GF-D8 (cell line): Measurements from ENCODE around the gene PI16.
"Not testable (repeated sequence)": the region's sequence is repeated elsewhere in the genome, so short reads cannot be mapped to it uniquely, and the experiment has no call there.

Experiments used
- DNase-seq: peaks from one replicate; lab custom pipeline; 2025; lab: John Stamatoyannopoulos, UW

The PI16 gene

DNA sequence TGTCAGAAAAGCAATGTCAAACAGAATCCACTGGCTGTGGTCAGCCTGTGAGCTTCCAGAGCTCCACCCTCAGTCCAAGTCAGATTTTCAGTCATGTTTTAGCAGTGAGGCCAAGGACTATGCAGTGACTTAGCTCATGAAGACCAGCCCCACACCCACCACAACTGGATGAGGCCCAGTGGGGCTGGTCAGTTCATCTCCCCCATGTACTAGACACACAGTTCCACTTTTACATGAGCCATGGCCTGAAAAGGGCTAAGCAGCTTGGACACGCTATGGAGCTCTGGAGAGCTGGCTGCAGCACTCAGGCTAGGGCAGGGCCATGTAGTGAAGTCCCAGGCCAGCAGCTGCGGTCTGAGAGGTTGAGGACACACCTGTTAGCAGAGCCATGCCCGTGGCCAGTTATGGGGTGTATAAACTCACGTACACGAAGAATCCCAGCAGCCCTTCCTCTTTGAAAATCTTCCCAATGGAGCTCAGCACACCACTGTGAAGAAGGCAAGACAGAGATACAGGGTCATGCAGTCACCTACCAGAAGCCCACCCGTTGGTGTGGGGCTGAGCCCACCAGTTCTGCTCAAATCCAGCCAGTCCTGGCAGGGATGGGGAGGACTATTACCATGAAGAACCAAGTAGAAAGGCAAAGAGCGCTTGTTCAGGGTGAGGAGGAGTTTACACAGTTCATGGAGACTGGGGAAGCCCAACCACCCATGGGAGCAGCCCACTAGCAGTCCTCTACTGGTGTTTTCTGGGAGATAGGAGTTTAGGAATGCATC, 20.9 kb downstream of the PI16 start:
- DNase-seq = no peak

DNA sequence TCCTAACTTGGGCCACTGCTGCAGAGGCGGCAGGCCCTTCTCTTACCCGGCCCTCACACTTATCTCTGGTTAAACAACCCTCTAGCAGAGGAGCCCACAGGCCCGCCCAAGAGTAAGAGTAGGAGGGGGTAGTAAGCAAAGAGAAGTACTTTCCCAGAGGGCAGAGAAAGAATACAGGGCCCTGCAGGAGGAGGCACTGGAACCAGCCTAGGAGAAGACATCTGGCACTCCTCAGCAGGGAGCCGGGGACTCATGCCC, 21.4 kb downstream of the PI16 start:
- no peak for DNase-seq

DNA sequence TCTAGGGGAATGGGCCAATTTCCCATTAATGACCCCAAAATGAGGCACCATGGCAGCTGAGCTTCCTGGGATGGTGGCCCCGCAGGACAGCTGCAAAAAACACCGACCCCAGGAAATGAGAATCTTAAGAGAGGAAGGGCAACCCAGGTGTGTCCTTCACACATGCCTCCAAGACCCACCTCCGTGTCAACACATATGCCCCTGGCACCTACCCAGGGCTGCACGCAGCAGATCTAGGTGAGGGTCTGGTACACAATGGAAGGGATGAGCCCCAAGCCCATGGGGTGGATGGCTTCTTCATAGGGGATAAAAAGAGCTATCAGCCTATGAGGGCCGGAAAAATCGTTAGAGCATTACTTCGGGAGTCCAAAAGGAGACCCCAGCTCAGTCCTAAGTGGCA, 22.0 kb downstream of the PI16 start:
- DNase-seq = no peak

DNA sequence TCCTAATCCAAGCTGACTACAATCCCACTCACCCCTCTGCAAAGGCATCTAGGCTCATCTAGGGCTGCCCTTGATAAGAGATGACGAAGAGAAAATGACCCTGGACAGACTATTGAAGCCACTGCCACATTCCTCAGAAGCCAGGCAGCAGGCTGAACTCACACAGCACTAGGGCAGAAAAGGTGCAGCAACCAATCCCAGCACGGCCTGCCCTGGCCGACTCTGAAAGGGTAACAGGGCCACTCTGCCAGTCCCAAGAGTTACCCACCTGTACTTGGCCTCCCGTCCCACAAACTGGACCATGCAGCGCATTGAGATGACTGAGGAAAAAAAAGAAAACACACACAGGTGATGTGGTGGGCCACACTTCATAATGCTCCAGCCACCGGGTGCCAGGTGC, 22.4 kb downstream of the PI16 start:
- DNase-seq = no peak

DNA sequence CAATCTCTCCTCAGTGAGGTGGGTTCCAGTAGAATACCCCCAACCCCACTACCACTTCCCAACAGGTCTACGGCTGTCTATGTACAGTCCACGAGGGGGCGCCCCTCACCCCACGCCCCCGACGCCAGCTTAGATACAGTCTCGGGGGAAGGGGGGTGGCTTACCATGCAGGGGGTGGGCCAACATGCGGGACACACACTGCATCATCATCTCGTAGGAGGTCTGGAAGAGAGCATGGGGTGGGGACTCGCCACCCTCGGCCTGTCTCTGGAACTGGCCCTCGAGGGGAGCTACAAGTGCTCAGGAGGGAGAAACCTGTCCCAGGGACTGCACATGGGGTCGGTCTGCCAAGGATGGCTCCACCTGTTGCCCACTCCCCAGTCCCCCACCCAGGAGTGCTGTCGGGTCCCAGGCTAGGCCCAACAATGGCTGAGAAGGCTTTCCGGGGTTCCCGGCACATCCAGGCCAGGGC, 23.0 kb downstream of the PI16 start:
- no peak for DNase-seq

DNA sequence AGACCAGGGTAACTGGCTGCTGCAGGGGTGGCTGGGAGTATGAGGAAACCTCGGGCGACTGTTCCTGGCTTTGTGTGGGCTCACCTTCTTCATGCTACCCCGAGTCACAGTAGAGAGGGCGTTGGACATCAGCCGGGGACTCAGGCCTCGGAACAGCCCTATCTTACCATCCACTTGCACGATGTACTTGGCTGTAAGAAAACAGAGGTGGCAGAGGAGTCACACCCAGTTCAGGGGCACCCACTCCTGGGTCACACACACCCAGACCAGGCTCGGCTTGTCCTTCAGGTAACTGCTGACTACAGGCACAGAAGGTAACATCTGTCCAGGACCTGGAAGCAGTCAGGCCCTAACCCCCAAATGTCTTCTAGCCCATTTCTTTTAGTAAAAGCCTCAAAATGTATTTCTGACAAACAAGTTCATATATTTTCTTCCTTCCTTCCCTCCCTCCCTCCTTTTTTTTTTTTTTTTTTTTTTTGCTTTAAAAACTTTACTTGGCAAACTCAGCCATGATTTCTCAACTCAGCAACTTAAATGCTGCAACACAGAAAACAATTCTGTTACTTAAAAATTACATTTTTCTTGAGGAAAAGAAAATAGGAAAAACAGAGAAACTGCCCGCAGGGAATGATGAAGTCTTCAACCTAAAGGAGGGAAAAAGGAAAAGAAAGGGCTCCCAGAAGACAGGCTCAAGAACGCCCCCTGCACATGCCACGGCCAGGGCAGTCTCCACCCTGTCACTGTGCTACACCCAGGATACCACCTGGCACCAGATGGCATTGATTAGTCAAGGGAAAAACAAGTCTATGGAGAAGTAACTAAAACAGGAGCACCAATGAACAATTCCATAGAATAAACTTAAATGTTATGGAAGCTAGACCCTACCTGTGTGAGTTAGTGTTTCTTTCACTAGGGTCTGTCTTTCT, 24.1 kb downstream of the PI16 start:
- no peak for DNase-seq

DNA sequence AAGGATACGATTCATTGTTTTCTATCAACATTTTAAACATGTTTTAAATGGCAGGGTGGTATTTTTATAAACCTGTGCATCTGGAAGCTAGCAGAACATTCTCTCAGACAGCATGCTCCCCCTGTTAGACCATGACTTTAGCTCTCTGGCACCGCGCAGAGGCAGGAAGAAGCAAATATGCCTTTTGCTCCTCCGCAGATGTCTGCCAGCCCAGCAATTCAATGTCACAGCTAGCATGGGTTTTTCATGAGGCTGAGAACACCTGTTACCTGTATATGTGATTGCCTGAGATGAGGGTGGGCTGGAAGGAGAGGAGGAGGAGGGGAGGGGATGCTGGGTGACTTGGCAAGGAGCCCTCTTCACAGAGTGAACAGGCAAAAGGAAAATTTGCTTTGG, 24.8 kb downstream of the PI16 start:
- no peak for DNase-seq

DNA sequence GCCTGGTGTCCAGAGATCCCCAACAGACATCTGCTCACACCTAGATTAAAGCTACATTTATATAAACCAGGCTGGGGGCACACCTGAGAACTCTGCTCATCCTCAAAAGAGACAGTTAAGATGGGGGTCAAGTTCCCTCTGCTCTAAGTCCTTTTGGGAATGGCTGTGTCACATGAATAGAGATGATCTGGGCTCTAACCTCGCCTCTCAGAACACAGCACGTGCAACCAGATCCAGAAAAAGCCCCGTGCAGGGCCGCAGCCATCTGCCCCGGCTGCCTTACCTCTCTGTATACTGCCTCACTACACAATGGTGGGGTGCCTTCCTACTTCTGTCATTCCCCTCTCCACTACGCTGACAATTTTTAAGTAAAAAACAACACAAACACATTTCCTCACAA, 25.6 kb downstream of the PI16 start:
- no peak for DNase-seq

DNA sequence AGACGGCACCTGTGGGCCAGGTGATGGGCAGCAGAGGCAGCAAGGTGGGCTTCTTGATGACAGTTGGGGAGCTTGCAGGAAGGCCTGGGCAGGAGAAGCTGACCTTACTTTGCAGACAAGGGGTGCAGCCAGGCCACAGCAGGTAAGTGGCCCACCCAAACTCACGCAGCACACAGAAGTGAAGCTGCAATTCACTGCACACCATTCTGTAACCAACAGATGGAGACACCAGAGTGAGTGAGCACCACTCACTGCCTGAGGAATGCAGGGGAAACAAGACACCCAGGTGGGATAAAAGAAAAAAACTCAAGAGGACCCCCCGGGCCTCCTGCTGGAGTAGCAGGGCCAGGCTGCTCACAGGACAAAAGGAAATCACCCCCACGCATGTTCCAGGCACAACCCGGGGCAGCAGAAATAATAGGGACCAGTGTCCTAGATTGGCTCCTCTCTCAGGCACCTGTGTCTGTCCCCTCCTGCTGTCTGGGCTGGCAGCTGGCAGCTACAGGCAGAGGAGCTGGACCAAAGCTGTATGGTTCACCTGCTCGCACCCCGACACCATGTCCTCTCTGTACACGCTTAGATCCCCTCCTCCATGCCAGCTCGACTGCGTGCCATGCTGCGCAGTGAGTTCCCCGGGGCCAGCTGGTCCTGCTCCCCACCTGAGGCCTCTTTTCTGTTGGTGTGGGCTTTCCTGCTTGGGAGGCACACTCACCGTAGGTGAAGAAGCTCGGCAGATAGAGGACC, 26.5 kb downstream of the PI16 start:
- DNase-seq = no peak

DNA sequence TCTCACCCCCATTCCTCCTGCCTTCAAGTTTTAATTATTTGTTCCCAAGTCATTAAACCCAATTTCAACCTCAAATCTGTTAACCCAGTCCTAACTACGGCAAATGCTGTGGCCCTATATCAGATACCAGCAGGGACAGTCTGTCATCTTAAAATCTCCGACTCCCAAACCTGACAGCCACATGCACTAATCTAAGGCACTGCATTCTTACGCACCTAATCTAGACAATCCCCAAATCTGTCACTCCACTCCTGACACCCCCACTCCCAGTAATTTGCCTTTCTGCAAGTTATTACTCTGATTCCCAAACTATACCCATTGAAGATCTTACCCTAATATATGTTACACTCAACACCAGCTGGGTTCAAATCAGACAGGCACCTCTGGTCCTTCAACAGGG, 29.0 kb downstream of the PI16 start:
- DNase-seq = no peak

DNA sequence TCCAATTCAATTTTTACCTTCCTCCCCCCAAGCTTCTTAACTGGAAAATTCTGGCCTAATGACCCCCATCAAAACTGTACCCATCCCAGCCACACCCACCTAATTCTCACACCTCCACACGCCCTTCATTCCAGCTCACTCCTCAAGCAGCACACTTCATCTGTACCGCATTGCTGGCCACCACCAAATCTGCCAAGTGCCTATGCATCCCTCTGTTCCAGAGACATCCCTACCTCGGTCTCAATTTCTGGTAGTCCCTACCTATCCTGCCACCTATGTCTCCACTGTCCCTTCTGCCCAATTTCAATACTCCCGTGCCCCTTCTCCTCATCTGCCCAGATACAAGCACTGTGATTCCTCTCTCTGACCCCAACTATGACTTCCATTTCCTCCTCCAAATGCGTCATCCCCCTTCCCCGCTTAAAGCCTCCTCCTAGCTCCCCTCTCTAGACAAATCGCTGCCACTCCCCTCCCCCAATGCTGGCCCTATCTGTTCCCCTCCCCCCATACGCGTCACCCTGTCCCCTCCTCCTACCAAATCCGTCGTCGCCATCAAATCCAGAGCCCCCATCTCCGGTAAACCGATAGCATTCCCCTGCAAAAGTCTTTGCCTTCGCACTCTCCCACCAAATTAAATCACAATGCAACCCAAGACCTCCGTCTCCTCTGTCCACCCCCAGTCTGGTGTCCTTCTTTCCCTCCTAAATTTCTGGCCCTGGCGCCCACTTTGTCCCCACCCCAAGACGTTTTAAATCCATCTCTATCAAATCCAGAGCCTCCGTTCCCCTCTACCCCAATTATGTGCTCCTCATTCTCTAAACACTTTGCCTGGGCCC, 30.3 kb downstream of the PI16 start:
- DNase-seq = no peak

DNA sequence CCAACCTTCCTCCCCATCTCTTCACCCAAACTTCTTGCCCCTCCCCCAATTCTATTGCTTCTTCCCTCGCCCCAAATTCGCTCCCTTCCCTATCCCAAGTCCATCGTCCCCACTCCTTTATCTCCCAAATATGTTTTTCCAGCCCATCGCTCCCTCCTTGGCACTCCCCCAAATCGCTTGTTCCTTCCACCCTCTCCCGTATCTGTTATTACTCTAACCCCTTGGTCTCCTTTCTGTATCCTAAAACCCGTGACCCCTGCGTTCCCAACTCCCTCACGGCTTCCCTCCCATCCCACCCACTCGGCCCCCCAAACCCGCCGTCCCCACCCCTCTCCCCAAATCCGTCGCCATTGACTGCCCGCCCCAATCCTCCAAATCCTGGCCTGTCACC, 30.9 kb downstream of the PI16 start:
- DNase-seq = no peak

DNA sequence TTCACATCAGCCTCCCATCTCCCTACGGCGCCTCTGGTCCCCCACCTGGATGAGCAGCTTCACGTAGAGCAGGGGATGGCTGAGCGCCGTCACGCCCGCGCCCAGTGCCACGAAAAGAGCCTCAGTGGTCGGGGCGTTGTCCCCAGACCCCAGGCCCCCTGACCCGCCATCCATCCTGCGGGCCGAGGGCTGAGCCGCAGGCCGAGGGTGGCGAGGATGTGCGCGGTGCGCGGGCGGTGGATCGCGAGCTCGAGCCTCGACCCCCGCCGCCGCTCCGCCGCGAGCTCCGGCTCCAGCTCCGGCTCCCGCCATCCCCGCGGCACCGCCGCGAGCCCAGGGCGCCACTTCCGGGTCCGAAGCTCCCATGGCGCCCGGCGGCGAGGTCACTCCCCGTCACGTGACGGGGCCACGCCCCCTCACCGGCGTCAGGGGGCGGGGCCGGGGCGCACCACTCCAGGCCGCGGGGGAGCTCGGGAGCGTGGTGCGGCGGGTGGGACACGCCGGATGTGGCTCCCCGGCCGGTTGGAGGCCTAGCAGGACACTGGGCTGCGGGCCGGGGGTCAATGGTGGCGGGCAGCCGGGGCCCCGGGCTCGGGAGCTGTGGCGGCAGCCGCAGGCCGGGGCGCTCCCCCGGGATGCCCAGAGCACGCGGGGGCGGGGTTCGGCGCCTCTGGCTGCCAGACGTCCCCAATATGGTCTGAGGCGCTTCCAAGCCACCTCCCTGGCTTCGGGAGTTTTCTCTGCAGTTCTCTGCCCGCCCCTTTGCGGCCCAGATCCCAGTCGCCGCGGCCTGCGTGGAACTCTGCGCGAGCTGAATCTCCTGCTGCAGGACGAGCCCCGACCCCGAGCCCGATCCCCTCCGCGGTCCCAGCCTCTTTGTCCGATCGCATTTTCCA, 31.5 kb downstream of the PI16 start, which contains the start of gene MTCH1:
TSS of gene MTCH1 (minus strand) at position 389 of the 896 bp plus-strand sequence. CDS start at position 366, 23 bp downstream.
- peak; percentile 59 for DNase-seq

DNA sequence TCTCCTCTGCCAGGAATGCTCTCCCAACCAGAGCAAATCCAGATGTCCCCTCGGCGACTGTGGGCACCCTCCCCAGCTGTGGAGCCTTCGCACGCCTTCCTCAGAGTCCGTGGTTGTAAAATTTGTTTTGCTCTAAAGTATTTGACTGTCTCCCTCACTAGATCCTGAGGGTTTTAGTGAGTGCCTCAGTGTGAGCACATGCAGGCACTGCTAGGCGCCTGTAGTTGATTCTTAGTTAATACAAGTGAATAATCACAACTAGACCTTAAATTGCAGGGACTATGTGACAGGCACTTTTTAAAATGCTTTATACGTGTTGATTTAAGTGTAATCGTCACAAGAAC, 32.1 kb downstream of the PI16 start:
- DNase-seq = no peak

DNA sequence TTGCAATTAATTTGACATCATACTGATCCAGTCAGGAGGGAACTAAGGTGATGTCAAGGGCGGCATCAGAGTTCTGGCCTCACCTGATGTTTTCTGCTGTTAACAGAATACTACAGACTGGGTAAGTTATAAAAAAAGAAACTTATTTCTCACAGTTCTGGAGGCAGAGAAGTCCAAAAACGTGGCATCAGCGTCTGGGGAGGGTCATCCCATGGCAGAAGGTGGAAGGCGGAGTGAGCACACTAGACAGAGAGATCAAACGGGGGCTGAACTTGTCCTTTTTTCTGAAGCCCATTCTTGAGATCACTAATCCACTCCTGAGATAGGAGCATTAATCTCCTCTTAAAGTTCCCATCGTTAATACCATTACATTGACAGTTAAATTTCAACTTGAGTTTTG, 34.7 kb downstream of the PI16 start:
- no peak for DNase-seq

DNA sequence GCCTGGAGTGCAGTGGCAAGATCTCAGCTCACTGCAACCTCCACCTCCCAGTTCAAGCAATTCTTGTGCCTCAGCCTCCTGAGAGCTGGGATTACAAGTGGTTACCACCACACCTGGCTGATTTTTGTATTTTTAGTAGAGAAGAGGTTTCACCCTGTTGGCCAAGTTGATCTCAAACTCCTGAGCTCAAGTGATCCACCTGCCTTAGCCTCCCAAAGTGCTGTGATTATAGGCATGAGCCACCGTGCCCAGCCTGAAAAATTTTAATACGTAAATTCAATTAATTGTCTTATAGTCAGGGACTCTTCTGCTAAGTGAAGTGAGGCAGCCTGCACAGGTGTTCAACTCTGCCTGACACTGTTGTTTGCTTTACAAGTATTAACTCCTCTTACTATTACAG, 35.9 kb downstream of the PI16 start:
- DNase-seq = not testable (repeated sequence)

DNA sequence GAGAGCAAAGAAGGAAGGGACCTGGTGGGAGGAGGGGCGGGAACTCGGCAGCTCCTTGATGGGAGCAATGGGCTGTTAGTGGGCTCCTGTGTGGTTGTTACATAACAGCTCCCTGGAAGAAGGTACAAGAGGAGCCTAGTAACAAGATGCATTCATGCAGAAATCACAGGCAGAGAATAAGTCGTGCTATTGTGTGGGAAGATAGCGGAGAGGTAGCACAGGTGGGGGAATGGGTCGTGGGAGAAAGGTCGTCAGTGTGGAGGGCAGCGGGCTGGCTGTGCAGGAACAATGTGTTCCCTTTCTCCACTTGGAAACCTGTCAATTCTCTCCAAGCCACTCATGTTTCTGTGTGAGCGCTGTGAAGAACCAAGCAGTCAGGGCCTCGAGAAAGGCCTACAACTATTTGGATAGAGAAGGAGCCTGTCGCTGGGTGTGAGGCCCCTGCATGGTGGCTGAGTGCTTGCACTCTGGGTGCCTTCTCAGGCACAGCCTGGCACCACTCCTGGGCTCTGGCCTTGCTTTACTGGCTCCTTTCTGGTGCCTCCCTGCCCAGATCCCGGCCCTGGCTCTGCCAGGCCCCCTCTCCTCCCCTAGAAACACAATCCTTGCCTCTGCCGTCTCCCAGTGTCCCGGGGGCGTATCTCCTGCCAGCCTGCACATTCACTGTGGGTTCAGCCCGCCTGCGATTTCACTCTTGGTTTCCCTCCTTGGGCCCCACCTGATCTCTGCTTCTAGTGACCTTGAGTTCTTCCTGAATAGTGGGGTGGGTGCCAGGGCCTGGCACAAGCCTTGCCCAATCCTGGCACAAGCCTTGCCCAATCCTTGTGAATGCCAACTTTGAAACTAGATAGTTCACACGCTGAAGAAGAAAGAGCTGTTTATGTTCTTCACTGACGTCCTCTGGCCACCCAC, 43.5 kb downstream of the PI16 start:
- no peak for DNase-seq

DNA sequence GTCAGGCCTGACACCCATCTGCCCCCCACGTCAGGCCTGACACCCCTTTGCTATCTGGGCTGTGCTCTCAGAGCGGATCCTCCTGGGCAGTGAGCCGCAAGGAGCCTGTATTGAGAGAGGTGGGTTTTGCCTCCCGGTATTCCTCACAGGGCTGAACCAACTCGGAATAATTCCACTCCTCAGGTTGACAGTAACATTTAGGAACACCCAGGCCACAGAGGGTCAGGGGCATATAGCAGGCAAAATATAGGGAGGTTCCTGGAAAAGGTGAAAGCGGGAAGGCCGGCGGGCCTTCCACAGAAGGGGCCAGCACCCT, 44.1 kb downstream of the PI16 start:
- DNase-seq = no peak

DNA sequence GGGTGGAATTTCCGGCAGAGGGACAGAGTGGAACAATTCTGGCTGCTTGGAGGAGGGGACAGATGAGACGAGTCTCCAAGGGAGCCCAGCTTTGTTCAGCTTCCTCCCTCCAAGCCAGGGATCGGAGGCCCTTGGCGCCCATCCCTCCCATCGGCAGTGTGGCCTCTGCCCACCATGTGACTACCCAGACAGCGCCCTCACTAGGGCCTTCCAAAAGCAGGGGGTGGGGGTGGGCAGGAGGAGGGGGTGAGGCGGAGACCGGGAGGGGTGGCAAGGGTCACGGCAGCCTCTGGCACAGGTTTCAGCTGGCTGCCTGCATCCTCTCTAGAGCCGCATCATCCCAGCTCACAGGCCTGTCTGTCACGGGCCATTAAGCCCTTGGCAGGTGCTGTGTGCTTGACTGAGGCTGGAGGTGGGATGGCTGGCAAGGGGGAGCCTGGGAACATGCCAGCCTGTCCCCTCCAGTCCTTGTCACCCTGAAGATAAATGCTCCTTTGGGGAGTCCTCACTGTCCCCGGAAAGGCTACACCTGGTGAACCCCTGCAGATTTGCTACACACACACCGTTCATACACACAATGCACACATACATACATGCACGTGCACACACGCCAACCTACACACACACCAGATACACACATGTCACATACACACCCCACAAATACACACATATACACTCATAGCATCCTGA, 44.7 kb downstream of the PI16 start:
- no peak for DNase-seq
